Measurements from ENCODE around the gene UBR4.

The UBR4 gene

DNA sequence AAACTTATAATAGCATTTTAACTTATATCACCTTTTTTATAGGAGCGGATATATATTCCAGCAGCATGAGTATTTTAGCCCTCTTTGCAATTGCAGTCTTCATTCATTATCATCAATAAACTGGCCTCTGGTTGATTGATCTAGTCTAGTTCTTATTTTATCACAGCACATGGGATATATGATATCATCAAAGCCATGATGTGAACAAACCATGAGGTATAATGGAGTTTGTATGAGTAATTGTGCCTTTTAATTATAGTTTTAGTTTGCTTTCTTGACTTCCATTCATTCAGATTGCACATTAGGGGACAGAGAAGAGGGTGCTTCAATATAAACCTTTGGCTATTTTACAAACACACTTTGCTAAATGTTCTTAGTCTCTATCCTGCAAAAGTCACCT is 3.5 kb upstream of the UBR4 start:
- no peak overlapping the region for H3K4me3 ChIP-seq (ENCODE audit: low read depth, low read length)
- no peak for DNase-seq (ENCODE audit: low read depth)
- TF ChIP-seq, protein P1, sequence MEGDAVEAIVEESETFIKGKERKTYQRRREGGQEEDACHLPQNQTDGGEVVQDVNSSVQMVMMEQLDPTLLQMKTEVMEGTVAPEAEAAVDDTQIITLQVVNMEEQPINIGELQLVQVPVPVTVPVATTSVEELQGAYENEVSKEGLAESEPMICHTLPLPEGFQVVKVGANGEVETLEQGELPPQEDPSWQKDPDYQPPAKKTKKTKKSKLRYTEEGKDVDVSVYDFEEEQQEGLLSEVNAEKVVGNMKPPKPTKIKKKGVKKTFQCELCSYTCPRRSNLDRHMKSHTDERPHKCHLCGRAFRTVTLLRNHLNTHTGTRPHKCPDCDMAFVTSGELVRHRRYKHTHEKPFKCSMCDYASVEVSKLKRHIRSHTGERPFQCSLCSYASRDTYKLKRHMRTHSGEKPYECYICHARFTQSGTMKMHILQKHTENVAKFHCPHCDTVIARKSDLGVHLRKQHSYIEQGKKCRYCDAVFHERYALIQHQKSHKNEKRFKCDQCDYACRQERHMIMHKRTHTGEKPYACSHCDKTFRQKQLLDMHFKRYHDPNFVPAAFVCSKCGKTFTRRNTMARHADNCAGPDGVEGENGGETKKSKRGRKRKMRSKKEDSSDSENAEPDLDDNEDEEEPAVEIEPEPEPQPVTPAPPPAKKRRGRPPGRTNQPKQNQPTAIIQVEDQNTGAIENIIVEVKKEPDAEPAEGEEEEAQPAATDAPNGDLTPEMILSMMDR (IDR thresholded peaks at IDR 0.05; ENCODE audit: low read depth, low read length, missing control alignments): no peak

DNA sequence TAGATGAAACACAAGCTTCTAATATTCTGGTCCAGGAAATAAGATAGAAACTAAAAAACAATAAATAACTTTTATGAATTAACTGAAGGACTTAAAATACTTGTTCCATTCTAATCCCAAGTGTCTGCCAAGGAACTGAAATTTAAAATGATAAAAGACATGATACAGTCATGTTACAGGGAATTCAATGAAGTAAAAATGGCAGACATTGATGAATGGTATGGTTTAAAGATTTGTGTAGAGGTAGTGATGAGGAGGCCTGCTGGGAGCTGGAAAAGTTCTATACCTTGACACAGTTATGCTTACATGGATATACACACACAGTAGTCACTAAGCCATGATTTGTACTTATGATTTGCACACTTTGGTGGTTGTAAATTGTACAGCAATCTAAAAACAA is 2.1 kb upstream of the UBR4 start:
- no peak overlapping the region for H3K4me3 ChIP-seq (ENCODE audit: low read depth, low read length)
- TF ChIP-seq, protein P1 (IDR thresholded peaks at IDR 0.05; ENCODE audit: low read depth, low read length, missing control alignments): no peak
- DNase-seq (ENCODE audit: low read depth): no peak

DNA sequence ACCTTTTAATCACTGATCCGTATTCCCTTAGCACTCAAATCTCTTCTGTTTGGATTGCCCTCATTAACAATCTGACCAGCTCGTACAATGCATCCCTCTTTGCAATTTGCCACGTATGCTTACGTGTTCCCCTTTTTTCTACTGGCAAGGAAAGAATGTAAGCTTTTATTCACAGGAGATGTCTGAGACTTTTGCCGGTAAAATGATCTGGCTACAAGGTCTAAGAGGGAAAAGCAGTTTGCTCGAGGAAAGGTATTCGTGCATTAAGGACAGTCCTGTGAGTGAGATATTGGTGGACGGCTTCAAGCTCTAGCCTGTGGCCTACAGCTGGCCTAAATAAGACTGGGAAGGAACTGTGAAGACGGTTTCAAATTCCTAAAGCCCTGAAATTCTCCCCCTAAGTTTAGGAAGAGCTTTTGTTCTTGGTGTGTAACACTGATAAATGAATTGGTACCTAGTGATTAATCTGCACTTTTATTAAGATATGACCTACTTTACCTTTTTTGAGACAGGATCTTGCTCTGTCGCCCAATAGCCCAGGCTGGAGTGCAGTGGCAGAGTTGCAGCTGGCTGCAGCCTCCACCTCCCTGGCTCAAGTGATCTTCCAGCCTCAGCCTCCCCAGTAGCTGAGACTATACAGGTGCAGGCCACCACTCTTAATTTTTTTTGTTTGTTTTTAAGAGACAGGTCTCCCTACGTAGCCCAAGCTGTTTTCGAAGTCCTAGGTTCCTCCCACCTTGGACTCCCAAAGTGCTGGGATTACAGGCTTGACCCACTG is 895 bp upstream of the UBR4 start:
- DNase-seq (ENCODE audit: low read depth): no peak
- peak overlapping the region; percentile 92 for H3K4me3 ChIP-seq (ENCODE audit: low read depth, low read length)

DNA sequence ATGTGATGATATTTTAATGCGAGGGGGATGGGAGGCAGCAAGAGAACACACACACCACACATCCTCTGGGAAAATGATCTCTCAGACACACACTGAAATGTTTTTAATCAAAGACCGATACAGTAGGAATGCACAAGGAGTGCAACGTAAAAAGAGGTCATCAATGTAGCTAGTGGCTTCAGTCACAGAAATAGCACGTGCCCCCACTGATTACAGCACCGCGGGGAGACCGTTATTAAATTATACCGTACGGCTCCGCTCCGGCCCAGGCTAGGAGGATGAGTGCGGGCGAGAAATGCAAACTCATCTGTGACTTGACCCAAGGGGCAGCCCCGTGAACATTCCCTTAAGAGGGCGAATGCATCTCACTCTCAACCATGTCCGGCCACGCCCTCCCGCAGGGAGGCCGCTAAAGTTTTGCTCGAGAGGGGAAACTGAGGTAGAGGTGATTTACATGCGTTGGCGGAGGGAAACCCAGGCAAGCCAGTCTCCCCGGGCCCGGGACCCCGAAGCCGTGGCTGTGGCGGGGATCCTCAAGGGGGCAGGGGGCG is 552 bp downstream of the UBR4 start:
- peak overlapping the region; percentile 92 for H3K4me3 ChIP-seq (ENCODE audit: low read depth, low read length)
- DNase-seq (ENCODE audit: low read depth): peak; percentile 51
- TF ChIP-seq, protein P1 (IDR thresholded peaks at IDR 0.05; ENCODE audit: low read depth, low read length, missing control alignments): no peak

More for the DNA sequence above, 895 bp upstream of the UBR4 start:
- TF ChIP-seq, protein P1 (IDR thresholded peaks at IDR 0.05; ENCODE audit: low read depth, low read length, missing control alignments): no peak

DNA sequence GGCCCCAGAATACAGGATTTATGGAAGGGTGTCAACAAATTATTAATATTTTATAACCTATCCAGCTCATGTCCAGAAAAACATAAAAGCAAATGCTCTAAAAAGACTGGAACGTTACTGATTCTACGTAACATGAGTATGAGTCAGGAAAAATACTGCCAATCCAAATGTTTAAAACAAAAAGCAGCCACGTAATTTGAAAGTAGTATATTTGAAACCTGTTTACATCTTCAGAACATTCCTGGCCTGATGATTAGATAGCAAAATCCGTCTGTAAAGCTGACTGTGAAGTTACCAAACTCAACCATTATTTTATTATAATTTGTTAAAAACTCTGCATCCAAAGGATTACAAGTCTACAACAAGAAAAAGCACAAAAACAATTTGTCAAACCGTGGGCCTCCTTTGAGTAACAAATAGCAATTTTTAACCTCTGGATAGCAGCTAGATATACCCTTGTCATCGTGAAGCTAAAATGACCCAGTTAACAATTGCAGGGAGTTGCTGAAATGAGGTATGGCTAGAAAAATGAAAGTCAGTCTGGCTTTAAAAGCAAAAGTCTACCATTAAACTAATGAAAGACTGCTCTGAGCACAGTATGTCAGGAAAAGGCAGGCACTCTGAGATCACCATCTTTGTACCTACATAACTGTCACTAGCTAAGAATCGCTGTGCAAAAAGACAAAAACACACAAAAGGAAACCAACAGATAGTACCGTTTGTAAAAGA is 1.2 kb downstream of the UBR4 start:
- peak overlapping the region; percentile 92 for H3K4me3 ChIP-seq (ENCODE audit: low read depth, low read length)
- DNase-seq (ENCODE audit: low read depth): no peak
- TF ChIP-seq, protein P1 (IDR thresholded peaks at IDR 0.05; ENCODE audit: low read depth, low read length, missing control alignments): no peak

DNA sequence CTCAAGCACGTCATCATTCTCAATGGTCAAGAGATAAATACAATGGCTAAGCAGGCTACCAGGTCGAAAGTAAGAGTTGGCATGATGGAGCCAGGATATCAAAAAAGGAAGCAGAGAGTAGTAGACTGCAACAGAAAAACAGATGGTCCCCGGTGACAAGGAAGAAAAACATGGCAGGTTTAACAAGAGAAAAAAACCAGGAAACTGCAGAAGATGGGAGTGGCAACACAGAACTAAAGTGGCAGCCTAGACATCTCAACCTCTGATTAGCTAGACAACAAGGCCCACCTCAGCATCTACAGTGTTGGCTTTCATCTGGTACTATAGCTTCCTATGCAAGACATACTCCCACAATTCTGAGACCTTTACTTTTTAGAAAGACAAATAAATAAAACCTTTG is 3.1 kb downstream of the UBR4 start:
- no peak overlapping the region for H3K4me3 ChIP-seq (ENCODE audit: low read depth, low read length)
- TF ChIP-seq, protein P1 (IDR thresholded peaks at IDR 0.05; ENCODE audit: low read depth, low read length, missing control alignments): no peak

More for the DNA sequence above, 3.1 kb downstream of the UBR4 start:
- DNase-seq (ENCODE audit: low read depth): no peak
